ENCODE data around the gene MAGI1.
"Not testable (repeated sequence)": the region's sequence is repeated elsewhere in the genome, so short reads cannot be mapped to it uniquely, and the experiment has no call there.

MAGI1 gene

GRCh38 chr3:66027099-66027498 is 11.6 kb downstream of the MAGI1 start:
- not testable (repeated sequence) for H3K27me3 ChIP-seq (ENCODE audit: control insufficient read depth in 1 of 2, insufficient read depth in 1 of 2, low read length in 2 of 2)

DNA sequence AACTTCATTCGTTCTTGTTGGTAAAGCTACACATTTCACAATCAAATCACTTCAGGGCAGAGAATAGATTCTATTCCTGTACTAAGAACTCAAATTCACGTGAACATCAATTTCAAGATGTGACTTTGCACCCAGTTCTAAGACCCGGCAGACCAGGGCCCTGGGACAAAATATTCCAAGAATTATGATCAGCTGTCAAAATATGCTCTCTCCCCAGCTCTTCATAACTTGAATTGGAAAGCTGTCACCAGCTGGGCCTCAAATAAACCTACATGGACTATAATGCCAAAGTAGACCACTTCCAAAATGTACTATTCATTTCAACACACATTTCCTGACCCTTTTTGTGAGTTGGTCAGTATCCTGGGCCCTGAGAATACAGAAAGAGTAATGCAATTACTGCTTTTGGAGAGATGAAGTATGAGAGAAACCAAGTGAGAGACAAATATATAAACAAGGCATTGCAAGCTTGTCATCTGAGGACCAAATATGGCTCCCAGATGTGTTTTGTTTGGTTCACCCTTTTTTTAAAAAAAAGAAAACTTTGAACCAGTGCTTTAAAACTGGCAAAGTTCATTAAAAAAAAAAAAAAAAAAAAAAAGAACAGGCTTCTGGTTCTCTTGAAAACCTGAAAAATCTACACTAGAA is 14.9 kb downstream of the MAGI1 start:
- no peak overlapping the region for H4K8ac ChIP-seq (ENCODE audit: low read length)

More at GRCh38 chr3:66027099-66027498, 11.6 kb downstream of the MAGI1 start:
- H4K91ac ChIP-seq (ENCODE audit: low read length); H2BK12ac ChIP-seq (ENCODE audit: low read length in 2 of 2); H4K8ac ChIP-seq (ENCODE audit: low read length); H3K4me2 ChIP-seq (ENCODE audit: low read length, poor library complexity, severe bottlenecking); H2AFZ ChIP-seq (ENCODE audit: low read depth, low read length); H3K4me1 ChIP-seq (ENCODE audit: control insufficient read depth, insufficient read depth, low read depth, low read length); H2AK5ac ChIP-seq (ENCODE audit: low read length, severe bottlenecking); H2BK5ac ChIP-seq (ENCODE audit: low read depth, low read length, poor library complexity, severe bottlenecking); H3K9me3 ChIP-seq (ENCODE audit: control insufficient read depth, low read length); H3K23ac ChIP-seq (ENCODE audit: low read length in 2 of 2); H3K36me3 ChIP-seq (ENCODE audit: control insufficient read depth in 1 of 2, insufficient read depth in 2 of 2, low read depth in 1 of 2, low read length in 2 of 2); H3K18ac ChIP-seq (ENCODE audit: low read depth in 1 of 2, low read length in 2 of 2); DNase-seq; H3K9ac ChIP-seq (ENCODE audit: low read length); H3K27ac ChIP-seq (ENCODE audit: low read length, poor library complexity, severe bottlenecking); H3K14ac ChIP-seq (ENCODE audit: low read length in 2 of 2); H2BK15ac ChIP-seq (ENCODE audit: low read depth, poor library complexity, severe bottlenecking); H2BK120ac ChIP-seq (ENCODE audit: low read depth, low read length); H3K4ac ChIP-seq (ENCODE audit: low read depth in 1 of 2, low read length in 2 of 2); H3K4me3 ChIP-seq (ENCODE audit: insufficient read depth in 1 of 2, low read depth in 1 of 2, low read length in 2 of 2): not testable (repeated sequence)
- 100% methylated on average over 4 of the region's 8 CpGs for WGBS
- peaks cover 33% of the 10 kb centered on the region for H3K79me1 ChIP-seq (replicated peaks; ENCODE audit: low read length, poor library complexity, severe bottlenecking)

GRCh38 chr3:66023229-66023628 is 15.5 kb downstream of the MAGI1 start:
- H2BK12ac ChIP-seq (ENCODE audit: low read length in 2 of 2) = no peak overlapping the region
- H3K4ac ChIP-seq (ENCODE audit: low read depth in 1 of 2, low read length in 2 of 2) = no peak overlapping the region
- no peaks in the 10 kb centered on the region for H3K36me3 ChIP-seq (ENCODE audit: control insufficient read depth in 1 of 2, insufficient read depth in 2 of 2, low read depth in 1 of 2, low read length in 2 of 2)
- WGBS = 83% methylated on average over 1 of the region's 2 CpGs
- H3K14ac ChIP-seq (ENCODE audit: low read length in 2 of 2) = no peak overlapping the region
- no peaks in the 10 kb centered on the region for H3K9me3 ChIP-seq (ENCODE audit: control insufficient read depth, low read length)
- H4K91ac ChIP-seq (ENCODE audit: low read length) = no peak overlapping the region
- peaks cover 33% of the 10 kb centered on the region for H3K79me1 ChIP-seq (replicated peaks; ENCODE audit: low read length, poor library complexity, severe bottlenecking)
- no peak overlapping the region for H2BK15ac ChIP-seq (ENCODE audit: low read depth, poor library complexity, severe bottlenecking)
- peaks cover 6% of the 10 kb centered on the region for H3K4me1 ChIP-seq (ENCODE audit: control insufficient read depth, insufficient read depth, low read depth, low read length)
- no peak overlapping the region for H3K4me2 ChIP-seq (ENCODE audit: low read length, poor library complexity, severe bottlenecking)
- H3K18ac ChIP-seq (ENCODE audit: low read depth in 1 of 2, low read length in 2 of 2) = no peak overlapping the region
- H3K27ac ChIP-seq (ENCODE audit: low read length, poor library complexity, severe bottlenecking) = no peak overlapping the region
- no peak overlapping the region for H3K4me3 ChIP-seq (ENCODE audit: insufficient read depth in 1 of 2, low read depth in 1 of 2, low read length in 2 of 2)
- no peak overlapping the region for H3K23ac ChIP-seq (ENCODE audit: low read length in 2 of 2)
- H2BK5ac ChIP-seq (ENCODE audit: low read depth, low read length, poor library complexity, severe bottlenecking) = no peak overlapping the region
- no peak for DNase-seq
- H3K9ac ChIP-seq (ENCODE audit: low read length) = no peak overlapping the region
- no peaks in the 10 kb centered on the region for H3K27me3 ChIP-seq (ENCODE audit: control insufficient read depth in 1 of 2, insufficient read depth in 1 of 2, low read length in 2 of 2)
- H2AK5ac ChIP-seq (ENCODE audit: low read length, severe bottlenecking) = no peak overlapping the region
- H4K8ac ChIP-seq (ENCODE audit: low read length) = no peak overlapping the region
- H2AFZ ChIP-seq (ENCODE audit: low read depth, low read length) = no peak overlapping the region
- no peak overlapping the region for H2BK120ac ChIP-seq (ENCODE audit: low read depth, low read length)

More for the DNA sequence above, 14.9 kb downstream of the MAGI1 start:
- no peak overlapping the region for H2BK5ac ChIP-seq (ENCODE audit: low read depth, low read length, poor library complexity, severe bottlenecking)
- WGBS = 86% methylated on average over 3 of the region's 3 CpGs
- H2AFZ ChIP-seq (ENCODE audit: low read depth, low read length) = no peak overlapping the region
- H2BK120ac ChIP-seq (ENCODE audit: low read depth, low read length) = no peak overlapping the region
- peaks cover 31% of the 10 kb centered on the region for H3K79me1 ChIP-seq (replicated peaks; ENCODE audit: low read length, poor library complexity, severe bottlenecking)
- H3K4me2 ChIP-seq (ENCODE audit: low read length, poor library complexity, severe bottlenecking) = no peak overlapping the region
- no peak overlapping the region for H3K18ac ChIP-seq (ENCODE audit: low read depth in 1 of 2, low read length in 2 of 2)
- no peak overlapping the region for H3K14ac ChIP-seq (ENCODE audit: low read length in 2 of 2)
- H3K4ac ChIP-seq (ENCODE audit: low read depth in 1 of 2, low read length in 2 of 2) = no peak overlapping the region
- no peak overlapping the region for H3K9ac ChIP-seq (ENCODE audit: low read length)
- H3K4me1 ChIP-seq (ENCODE audit: control insufficient read depth, insufficient read depth, low read depth, low read length) = peaks cover 6% of the 10 kb centered on the region
- no peak for DNase-seq
- H3K36me3 ChIP-seq (ENCODE audit: control insufficient read depth in 1 of 2, insufficient read depth in 2 of 2, low read depth in 1 of 2, low read length in 2 of 2) = no peaks in the 10 kb centered on the region
- H4K91ac ChIP-seq (ENCODE audit: low read length) = no peak overlapping the region
- no peak overlapping the region for H2BK12ac ChIP-seq (ENCODE audit: low read length in 2 of 2)
- no peak overlapping the region for H3K27ac ChIP-seq (ENCODE audit: low read length, poor library complexity, severe bottlenecking)
- H3K4me3 ChIP-seq (ENCODE audit: insufficient read depth in 1 of 2, low read depth in 1 of 2, low read length in 2 of 2) = no peak overlapping the region
- H3K27me3 ChIP-seq (ENCODE audit: control insufficient read depth in 1 of 2, insufficient read depth in 1 of 2, low read length in 2 of 2) = no peaks in the 10 kb centered on the region
- no peak overlapping the region for H2BK15ac ChIP-seq (ENCODE audit: low read depth, poor library complexity, severe bottlenecking)
- H3K23ac ChIP-seq (ENCODE audit: low read length in 2 of 2) = no peak overlapping the region
- H2AK5ac ChIP-seq (ENCODE audit: low read length, severe bottlenecking) = no peak overlapping the region
- H3K9me3 ChIP-seq (ENCODE audit: control insufficient read depth, low read length) = no peaks in the 10 kb centered on the region

GRCh38 chr3:66021731-66022131 is 17.0 kb downstream of the MAGI1 start:
- 54% methylated on average over 2 of the region's 4 CpGs for WGBS
- Histone ChIP-seq H3K4ac (ENCODE audit: low read depth in 1 of 2, low read length in 2 of 2) (no peak overlapping the region), H2AK5ac (ENCODE audit: low read length, severe bottlenecking) (no peak overlapping the region), H3K36me3 (ENCODE audit: control insufficient read depth in 1 of 2, insufficient read depth in 2 of 2, low read depth in 1 of 2, low read length in 2 of 2) (no peaks in the 10 kb centered on the region), H4K8ac (ENCODE audit: low read length) (no peak overlapping the region), H3K23ac (ENCODE audit: low read length in 2 of 2) (no peak overlapping the region), H3K79me1 (replicated peaks; ENCODE audit: low read length, poor library complexity, severe bottlenecking) (peaks cover 32% of the 10 kb centered on the region), H2BK120ac (ENCODE audit: low read depth, low read length) (no peak overlapping the region), H2AFZ (ENCODE audit: low read depth, low read length) (no peak overlapping the region), H3K9me3 (ENCODE audit: control insufficient read depth, low read length) (no peaks in the 10 kb centered on the region), H3K4me3 (ENCODE audit: insufficient read depth in 1 of 2, low read depth in 1 of 2, low read length in 2 of 2) (no peak overlapping the region), H3K9ac (ENCODE audit: low read length) (no peak overlapping the region), H2BK5ac (ENCODE audit: low read depth, low read length, poor library complexity, severe bottlenecking) (no peak overlapping the region), H2BK15ac (ENCODE audit: low read depth, poor library complexity, severe bottlenecking) (no peak overlapping the region), H3K27me3 (ENCODE audit: control insufficient read depth in 1 of 2, insufficient read depth in 1 of 2, low read length in 2 of 2) (no peaks in the 10 kb centered on the region), H4K91ac (ENCODE audit: low read length) (no peak overlapping the region), H3K18ac (ENCODE audit: low read depth in 1 of 2, low read length in 2 of 2) (no peak overlapping the region), H3K14ac (ENCODE audit: low read length in 2 of 2) (no peak overlapping the region), H2BK12ac (ENCODE audit: low read length in 2 of 2) (no peak overlapping the region), H3K4me1 (ENCODE audit: control insufficient read depth, insufficient read depth, low read depth, low read length) (peaks cover 4% of the 10 kb centered on the region), H3K4me2 (ENCODE audit: low read length, poor library complexity, severe bottlenecking) (no peak overlapping the region), H3K27ac (ENCODE audit: low read length, poor library complexity, severe bottlenecking) (no peak overlapping the region)
- DNase-seq = no peak
